Heart right ventricle (tissue), 16 donors: ENCODE results near the gene MLH3. TPM values are rescaled to one million over a fixed set of nuclear protein-coding genes. Genes with fewer than 3 reads are reported as not detected.

Experiments
- ATAC-seq, 8 donors: fragments of 200-7000 bp; cut with Tn5 transposase; one replicate each; pipeline ENCODE4 v1.9.1; 2020; ENCODE audit warnings: mild to moderate bottlenecking in 8 of 8, moderate library complexity in 8 of 8, moderate number of reproducible peaks in 1 of 8
- DNase-seq, 2 donors: peaks; one replicate each; pipeline ENCODE4 v3.0.0-alpha.2; 2020
- H3K27ac ChIP-seq, 10 donors: fragments of 200-600 bp; sonication (generic) in 2 of 10; one replicate each; pipeline versions ENCODE4 v1.5.0 to v1.8.0; 2020 to 2022; ENCODE audit warnings: mild to moderate bottlenecking in 3 of 10
- H3K27me3 ChIP-seq, 7 donors: fragments of 200-600 bp; one replicate each; pipeline ENCODE4 v1.8.0; 2021 to 2022; ENCODE audit warnings: mild to moderate bottlenecking in 2 of 7
- H3K36me3 ChIP-seq, 9 donors: fragments of 200-600 bp; sonication (generic) in 1 of 9; one replicate each; pipeline versions ENCODE4 v1.5.0 to v1.8.0; 2020 to 2022; ENCODE audit warnings: mild to moderate bottlenecking in 2 of 9
- H3K4me1 ChIP-seq, 9 donors: fragments of 200-600 bp; sonication (generic) in 1 of 9; one replicate each; pipeline versions ENCODE4 v1.5.0 to v1.8.0; 2020 to 2022; ENCODE audit warnings: mild to moderate bottlenecking in 4 of 9
- H3K4me3 ChIP-seq, 10 donors: fragments of 200-600 bp; sonication (generic) in 2 of 10; one replicate each; pipeline versions ENCODE4 v1.5.0 to v1.8.0; 2020 to 2022; ENCODE audit warnings: mild to moderate bottlenecking in 7 of 10, moderate library complexity in 2 of 10
- H3K9me3 ChIP-seq, 11 donors: fragments of 200-600 bp in 10 of 11; sonication (generic) in 2 of 11; one replicate each; pipeline versions ENCODE4 v1.5.0 to v1.8.0; 2013 to 2022; ENCODE audit warnings: mild to moderate bottlenecking in 2 of 11, control low read depth in 1 of 11, moderate library complexity in 1 of 11
- CTCF ChIP-seq, 9 donors: fragments of 200-600 bp; sonication (generic) in 2 of 9; IDR thresholded peaks; one replicate each; pipeline versions ENCODE4 v1.5.0 to v1.8.0; 2021 to 2022; ENCODE audit warnings: antibody characterized with exemption in 9 of 9, mild to moderate bottlenecking in 5 of 9, moderate library complexity in 1 of 9
- WGBS, 2 donors: extraction: QIAGEN DNeasy Blood & Tissue Kit; methylation state at CpG; one replicate each; pipeline ENCODE4 v1.1.7; 2013; ENCODE audit warnings: inconsistent platforms in 1 of 2; 5-methylcytosine and 5-hydroxymethylcytosine counted together
- intact Hi-C, 10 donors: fragments of 100-400 bp; cut with DNase I; formaldehyde crosslinking; loops; one replicate each; pipeline versions ENCODE4 v1.11.1 to v1.14.2; 2022
- polyA plus RNA-seq, 2 donors: library from polyadenylated mRNA; stranded (reverse); fragments of 200-250 nt; gene quantifications; one replicate each; pipeline ENCODE4 v1.2.3, GENCODE V29; 2013
- total RNA-seq, 10 donors: library from RNA; stranded (reverse); fragmentation: NEBNext Ultra II Directional in 3 of 10; extraction: Animal tissue kit (Norgen Biotek cat#: 25700) in 3 of 10; gene quantifications; one replicate each; pipeline versions ENCODE4 v1.2.1 to v1.2.4, GENCODE V29; 2021 to 2023
- donor health status: Arrhythmogenic right ventricular cardiomyopathy.
- donor health status: ischemic (EF 13 %, LVEDD 7.1; RV severe dilation, severe dysfunction).
- donor health status: healthy with polysubstance abuse.
- donor health status: DM: no; HTN: yes; CAD: no.
- donor health status: DM: no; HTN: no; CAD: no.
- donor health status: ischemic (EF 25% LVEDD 6.9; RV normal size, moderate dysfunction).
- donor health status: ischemic (EF 25% LVEDD 5.7; RV mildly dilated, moderate dysfunction).
- donor health status: healthy.
- donor health status: DM: yes; HTN: yes; CAD: no.
- donor health status: Ischemic cardiomyopathy.
- donor health status: ischemic (EF 35%, LVEDD 5.7; RV mildly dilated, moderate dysfunction).
- donor health status: nonischemic (EF 11% LVEDD 7.7; RV severe dilation, severe dysfunction).
- donor health status: DM: yes; HTN: yes; CAD: no.
- donor health status: PGD.
- donor health status: ischemic (EF 29% LVEDD 5.4; RV normal size, mild dysfunction).
- donor health status: nonischemic (EF 23%, LVEDD 6.1; RV moderate dilation, normal function).

The MLH3 gene
- total and polyA plus RNA-seq, 12 donors, result 8.4 to 21.6 (median 18.4) TPM

GRCh38 chr14:75067212-75067611, 15.9 kb upstream of the MLH3 start:
- peaks cover 0 to 6% (median 0%) of the 10 kb centered on the region in 9 donors for H3K36me3 ChIP-seq
- no peak for ATAC-seq
- WGBS, 2 donors, result 90 to 100% methylated on average over 1 of the region's 1 CpG
- peak overlapping the region in 2 of 10 donors; percentile 94 to 96 for H3K27ac ChIP-seq
- H3K9me3 ChIP-seq, result no peaks in the 10 kb centered on the region
- no peak for TF ChIP-seq CTCF (IDR thresholded peaks at IDR 0.05)
- no peak for DNase-seq
- H3K4me3 ChIP-seq, result no peak overlapping the region
- intact Hi-C loops, result loop anchor here in 4 of 10 donors (5.0 to 10.0 kb wide), 5 partner anchors 62 to 155 kb away; partner anchors contain the start of gene EIF2B2 (in 3 of the 4)
- H3K4me1 ChIP-seq, result peaks cover 7 to 67% (median 44%) of the 10 kb centered on the region in 9 donors
- no peaks in the 10 kb centered on the region for H3K27me3 ChIP-seq

GRCh38 chr14:75066691-75067090, 15.4 kb upstream of the MLH3 start:
- peaks cover 0 to 6% (median 0%) of the 10 kb centered on the region in 9 donors for H3K36me3 ChIP-seq
- H3K4me1 ChIP-seq, result peaks cover 7 to 61% (median 41%) of the 10 kb centered on the region in 9 donors
- TF ChIP-seq CTCF (IDR thresholded peaks at IDR 0.05), result no peak
- WGBS, 2 donors, result 97 to 99% methylated on average over 3 of the region's 3 CpGs
- ATAC-seq, result no peak
- no peak for DNase-seq
- H3K4me3 ChIP-seq, result no peak overlapping the region
- no peaks in the 10 kb centered on the region for H3K9me3 ChIP-seq
- no peaks in the 10 kb centered on the region for H3K27me3 ChIP-seq
- intact Hi-C loops, result loop anchor here in 4 of 10 donors (5.0 to 10.0 kb wide), 5 partner anchors 62 to 154 kb away; partner anchors contain the start of gene EIF2B2 (in 3 of the 4)
- no peak overlapping the region for H3K27ac ChIP-seq

GRCh38 chr14:75064205-75064567, 12.9 kb upstream of the MLH3 start:
- Histone ChIP-seq H3K9me3 (peaks cover 0 to 6% (median 0%) of the 10 kb centered on the region in 11 donors), H3K27ac (peak overlapping the region in 8 of 10 donors; percentile 14 to 86 (median 74)), H3K4me3 (peak overlapping the region in 9 of 10 donors; percentile 60 to 94 (median 74)), H3K36me3 (peaks cover 0 to 23% (median 0%) of the 10 kb centered on the region in 9 donors), H3K27me3 (no peaks in the 10 kb centered on the region), H3K4me1 (peaks cover 2 to 41% (median 26%) of the 10 kb centered on the region in 9 donors)
- DNase-seq (no peak), ATAC-seq (no peak)
- TF ChIP-seq CTCF (IDR thresholded peaks at IDR 0.05), result no peak
- 58 to 60% methylated on average over 8 of the region's 8 CpGs for WGBS, 2 donors
- intact Hi-C loops, result loop anchor here in 1 of 10 donors (10.0 kb wide), 1 partner anchor 59 kb away; the partner anchor contains the start of gene EIF2B2

- peak; percentile 92 to 94 for DNase-seq
- peaks cover 0 to 6% (median 0%) of the 10 kb centered on the region in 11 donors for H3K9me3 ChIP-seq
- peaks cover 0 to 23% (median 0%) of the 10 kb centered on the region in 9 donors for H3K36me3 ChIP-seq
- intact Hi-C loops, result loop anchor here in 1 of 10 donors (10.0 kb wide), 1 partner anchor 59 kb away; the partner anchor contains the start of gene EIF2B2
- peak; percentile 91 to 98 (median 96) for ATAC-seq
- peak within 1 kb of the TSS; percentile 47 to 94 (median 74) for H3K4me3 ChIP-seq
- H3K27ac ChIP-seq, result peak within 1 kb of the TSS in 9 of 10 donors; percentile 14 to 86 (median 72)
- peak in 1 of 9 donors; percentile 14 for TF ChIP-seq CTCF (IDR thresholded peaks at IDR 0.05)
- H3K27me3 ChIP-seq, result no peaks in the 10 kb centered on the region
- 1 to 2% methylated on average over 34 of the region's 34 CpGs for WGBS, 2 donors
- peaks cover 2 to 41% (median 26%) of the 10 kb centered on the region in 9 donors for H3K4me1 ChIP-seq
Measured at GRCh38 chr14:75063491-75064204, 12.4 kb upstream of the MLH3 start, which contains the start of gene ACYP1. Gene ACYP1 (minus strand): TSS chr14:75064024. CDS start chr14:75063553, 471 bp downstream.
